Kidney (tissue), 14 donors: ENCODE results near the gene PPP6R1. TPM values are rescaled to one million over a fixed set of nuclear protein-coding genes. Genes with fewer than 3 reads are reported as not detected.

Source experiments
- DNase-seq, 5 donors: peaks; one replicate each; pipeline ENCODE4 v3.0.0-alpha.2; 2013 to 2020
- FAIRE-seq: peaks from 2 replicates; lab custom pipeline; 2012; peaks lifted over from hg19 to GRCh38; lab: Jason Lieb, UNC
- H3K27ac ChIP-seq, 2 donors: one replicate each; pipeline ENCODE4 v1.7.0; 2013; ENCODE audit warnings: low read depth in 2 of 2, low read length in 2 of 2, inconsistent platforms in 1 of 2
- H3K27me3 ChIP-seq: one replicate; pipeline ENCODE4 v1.7.1; 2013; ENCODE audit warnings: low read length, inconsistent platforms; ENCODE audit not compliant: control insufficient read depth, insufficient read depth
- H3K36me3 ChIP-seq, 3 donors: one replicate each; pipeline versions ENCODE4 v1.7.0 to v1.7.1; 2013; ENCODE audit warnings: low read length in 3 of 3, control low read depth in 1 of 3, inconsistent platforms in 1 of 3; ENCODE audit not compliant: insufficient read depth in 3 of 3, control insufficient read depth in 2 of 3
- H3K4me1 ChIP-seq, 3 donors: one replicate each; pipeline versions ENCODE4 v1.7.0 to v1.7.1; 2013; ENCODE audit warnings: low read length in 3 of 3, inconsistent platforms in 1 of 3, low read depth in 1 of 3; ENCODE audit not compliant: control insufficient read depth in 2 of 3, insufficient read depth in 2 of 3
- H3K4me3 ChIP-seq, 3 donors: one replicate each; pipeline versions ENCODE4 v1.7.0 to v1.8.1; 2013; ENCODE audit warnings: low read length in 3 of 3, control low read depth in 1 of 3, inconsistent platforms in 1 of 3
- H3K9ac ChIP-seq, 3 donors: one replicate each; pipeline versions ENCODE4 v1.7.0 to v1.7.1; 2013; ENCODE audit warnings: low read length in 3 of 3, control low read depth in 1 of 3, inconsistent platforms in 1 of 3
- H3K9me3 ChIP-seq, 3 donors: one replicate each; pipeline versions ENCODE4 v1.7.0 to v1.7.1; 2013; ENCODE audit warnings: low read length in 3 of 3, control low read depth in 1 of 3, inconsistent platforms in 1 of 3; ENCODE audit not compliant: control insufficient read depth in 2 of 3, insufficient read depth in 1 of 3
- intact Hi-C: fragments of 100-400 bp; cut with DNase I; formaldehyde crosslinking; loops from one replicate; pipeline ENCODE4 v1.11.1; 2022
- polyA plus RNA-seq: library from polyadenylated mRNA; stranded (reverse); fragments of 350-450 nt; fragmentation: Illumina TruSeq; extraction: RNeasy Lipid Tissue Mini Kit (QIAGEN cat#74804); gene quantifications from one replicate; pipeline ENCODE4 v1.2.3, GENCODE V29; 2014; ENCODE audit warnings: low read depth, low replicate concordance; ENCODE audit not compliant: insufficient read depth
- total RNA-seq: library from RNA; stranded (reverse); fragmentation: NEBNext Ultra II Directional; extraction: Animal tissue kit (Norgen Biotek cat#: 25700); gene quantifications from one replicate; pipeline ENCODE4 v1.2.1, GENCODE V29; 2021
- TF ChIP-seq, protein P1 (sequence below): IDR thresholded peaks from 3 replicates; pipeline ENCODE4 v1.5.1; 2012; ENCODE audit warnings: mild to moderate bottlenecking, moderate library complexity, borderline replicate concordance; ENCODE audit not compliant: insufficient read depth; ENCODE audit errors: extremely low read depth
- donor health status: control.
- donor health status: control.
- donor health status: control.
- donor health status: control.
- donor health status: control.
- donor health status: DM: yes; HTN: yes; CAD: no.
- donor health status: Normal renal cell carcinoma (clear cell type).

Gene PPP6R1
- total and polyA plus RNA-seq, 2 donors from 2014 or later = 30.6 to 61.6 TPM

DNA sequence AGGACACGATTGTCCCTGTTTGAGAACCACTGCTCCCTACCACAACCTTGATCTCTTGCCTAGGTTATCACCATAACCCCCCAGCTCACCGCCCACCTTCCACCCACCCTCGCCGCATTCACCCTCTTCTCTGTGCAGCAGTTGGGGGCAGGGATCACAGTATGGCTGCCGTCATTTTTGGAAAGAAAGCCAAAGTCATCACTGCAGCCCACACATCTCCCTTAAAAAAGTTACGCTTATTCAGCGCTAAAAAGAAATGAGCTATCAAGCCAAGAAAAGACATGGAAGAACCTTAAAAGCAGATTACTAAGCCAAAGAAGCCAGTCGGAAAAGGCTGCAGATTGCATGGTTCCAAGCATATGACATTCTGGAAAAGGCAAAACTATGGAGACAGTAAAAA, 10.5 kb upstream of the PPP6R1 start:
- Histone ChIP-seq H3K27me3 (no peaks in the 10 kb centered on the region), H3K9me3 (peaks cover 0 to 4% (median 0%) of the 10 kb centered on the region in 3 donors), H3K4me1 (no peaks in the 10 kb centered on the region), H3K9ac (no peak overlapping the region), H3K36me3 (peaks cover 0 to 9% (median 7%) of the 10 kb centered on the region in 3 donors), H3K27ac (no peak overlapping the region), H3K4me3 (no peak overlapping the region)
- FAIRE-seq (no peak), DNase-seq (no peak)
- TF ChIP-seq, protein P1, sequence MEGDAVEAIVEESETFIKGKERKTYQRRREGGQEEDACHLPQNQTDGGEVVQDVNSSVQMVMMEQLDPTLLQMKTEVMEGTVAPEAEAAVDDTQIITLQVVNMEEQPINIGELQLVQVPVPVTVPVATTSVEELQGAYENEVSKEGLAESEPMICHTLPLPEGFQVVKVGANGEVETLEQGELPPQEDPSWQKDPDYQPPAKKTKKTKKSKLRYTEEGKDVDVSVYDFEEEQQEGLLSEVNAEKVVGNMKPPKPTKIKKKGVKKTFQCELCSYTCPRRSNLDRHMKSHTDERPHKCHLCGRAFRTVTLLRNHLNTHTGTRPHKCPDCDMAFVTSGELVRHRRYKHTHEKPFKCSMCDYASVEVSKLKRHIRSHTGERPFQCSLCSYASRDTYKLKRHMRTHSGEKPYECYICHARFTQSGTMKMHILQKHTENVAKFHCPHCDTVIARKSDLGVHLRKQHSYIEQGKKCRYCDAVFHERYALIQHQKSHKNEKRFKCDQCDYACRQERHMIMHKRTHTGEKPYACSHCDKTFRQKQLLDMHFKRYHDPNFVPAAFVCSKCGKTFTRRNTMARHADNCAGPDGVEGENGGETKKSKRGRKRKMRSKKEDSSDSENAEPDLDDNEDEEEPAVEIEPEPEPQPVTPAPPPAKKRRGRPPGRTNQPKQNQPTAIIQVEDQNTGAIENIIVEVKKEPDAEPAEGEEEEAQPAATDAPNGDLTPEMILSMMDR = no peak
- intact Hi-C loops = loop anchor here (10.0 kb wide), 1 partner anchor 346 kb away; no protein-coding TSS in a partner anchor

- Histone ChIP-seq H3K4me1 (no peaks in the 10 kb centered on the region), H3K36me3 (peaks cover 0 to 4% (median 0%) of the 10 kb centered on the region in 3 donors), H3K9ac (no peak overlapping the region), H3K27ac (no peak overlapping the region), H3K4me3 (no peak overlapping the region), H3K27me3 (no peaks in the 10 kb centered on the region), H3K9me3 (peaks cover 0 to 4% (median 0%) of the 10 kb centered on the region in 3 donors)
- no peak for FAIRE-seq
- DNase-seq = no peak
- intact Hi-C loops = loop anchor here (10.0 kb wide), 1 partner anchor 348 kb away; no protein-coding TSS in a partner anchor
- TF ChIP-seq, protein P1 = no peak
These were observed 8.0 kb upstream of the PPP6R1 start for GRCh38 chr19:55266840-55267239.

DNA sequence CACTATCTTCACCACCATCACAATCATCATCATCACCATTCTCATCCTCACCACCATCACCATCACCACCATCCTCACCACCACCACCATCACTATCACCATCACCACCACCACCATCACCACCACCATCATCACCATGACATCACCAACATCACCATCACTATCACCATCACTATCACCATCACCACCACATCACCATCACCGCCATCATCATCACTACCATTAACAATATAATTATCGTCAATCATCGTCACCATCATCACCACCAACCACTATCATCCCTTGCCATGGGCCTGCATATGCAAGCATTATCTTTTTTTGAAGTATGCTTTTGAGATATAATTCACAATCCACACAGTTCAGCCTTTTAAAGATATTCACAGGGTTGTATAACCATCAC, 7.6 kb upstream of the PPP6R1 start:
- TF ChIP-seq, protein P1 = no peak
- no peak overlapping the region for H3K4me3 ChIP-seq
- intact Hi-C loops = loop anchor here (10.0 kb wide), 1 partner anchor 348 kb away; no protein-coding TSS in a partner anchor

More for the DNA sequence above, 7.6 kb upstream of the PPP6R1 start:
- no peaks in the 10 kb centered on the region for H3K4me1 ChIP-seq
- H3K36me3 ChIP-seq = peaks cover 0 to 4% (median 0%) of the 10 kb centered on the region in 3 donors
- FAIRE-seq (no peak), DNase-seq (no peak)
- no peaks in the 10 kb centered on the region for H3K27me3 ChIP-seq
- peaks cover 0 to 4% (median 0%) of the 10 kb centered on the region in 3 donors for H3K9me3 ChIP-seq
- H3K9ac ChIP-seq = no peak overlapping the region
- H3K27ac ChIP-seq = no peak overlapping the region
